Stimulated activated CD8-positive, alpha-beta memory T cell treated with anti-CD3 and anti-CD28 coated beads, Interleukin-15, amount 100 ng/mL, for 24 hours (primary cell): Measurements from ENCODE around the gene DMKN.

Experiments used
- DNase-seq: peaks from one replicate; pipeline ENCODE4 v3.0.0-alpha.2; 2020; ENCODE audit warnings: low read depth

DMKN gene

DNA sequence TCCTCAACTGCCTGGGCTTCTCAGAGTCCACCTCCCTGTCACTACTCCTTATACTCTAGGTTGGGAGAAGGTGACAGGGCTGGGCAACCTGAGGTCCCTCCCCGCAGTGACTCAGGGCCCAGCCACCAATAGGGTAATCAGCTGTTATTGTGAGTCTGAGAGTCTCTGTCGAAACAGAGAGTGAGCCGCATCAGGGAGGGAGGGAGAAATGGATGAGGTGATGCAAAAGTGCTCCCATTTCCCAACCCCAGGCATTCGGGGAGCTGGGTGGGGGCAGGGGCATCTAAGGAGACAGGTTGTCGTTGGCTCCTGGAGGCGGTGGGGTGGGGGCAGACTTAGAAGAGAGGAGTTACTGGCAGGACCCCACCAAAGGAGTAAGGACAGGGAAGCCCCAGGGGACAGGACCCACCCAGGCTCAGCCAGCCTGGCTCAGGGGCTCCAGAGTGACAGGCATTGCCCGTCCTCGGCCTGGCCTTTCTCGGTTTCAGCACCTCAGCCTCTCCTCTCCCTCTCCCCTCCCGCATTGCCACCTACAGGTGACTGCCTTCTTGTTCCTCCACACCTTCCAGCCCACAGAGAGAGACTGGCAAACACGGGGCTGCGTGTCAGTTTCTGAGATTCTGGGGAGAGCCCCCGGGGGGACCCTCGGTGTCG is at the start of gene DMKN:
DMKN (minus strand) TSS at position 22 of the 654 bp plus-strand sequence. CDS start 174 bp downstream, outside the sequence.
- no peak for DNase-seq

DNA sequence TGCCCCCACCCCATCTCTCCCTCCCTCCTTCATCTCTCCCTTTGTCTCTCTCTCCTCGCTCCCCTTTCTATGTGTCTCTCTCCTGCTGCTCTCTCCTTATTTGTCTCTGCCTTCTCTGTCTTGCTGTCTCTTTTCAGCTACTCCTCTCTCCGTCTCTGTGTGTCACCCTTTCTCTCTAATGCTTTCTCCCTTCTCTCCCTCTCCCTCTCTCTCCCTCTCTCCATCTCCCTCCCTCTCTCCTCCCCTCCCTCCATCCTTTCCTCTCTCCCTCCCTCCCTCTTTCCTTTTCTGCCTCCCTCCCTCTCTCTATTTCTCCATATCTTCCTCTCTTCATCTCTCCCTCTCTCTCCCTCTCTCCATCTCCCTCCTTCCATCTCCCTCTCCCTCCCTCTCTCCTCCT is 49.3 kb upstream of the DMKN start:
- no peak for DNase-seq

GRCh38 chr19:35562336-35562735 is 48.9 kb upstream of the DMKN start:
- DNase-seq = no peak

DNA sequence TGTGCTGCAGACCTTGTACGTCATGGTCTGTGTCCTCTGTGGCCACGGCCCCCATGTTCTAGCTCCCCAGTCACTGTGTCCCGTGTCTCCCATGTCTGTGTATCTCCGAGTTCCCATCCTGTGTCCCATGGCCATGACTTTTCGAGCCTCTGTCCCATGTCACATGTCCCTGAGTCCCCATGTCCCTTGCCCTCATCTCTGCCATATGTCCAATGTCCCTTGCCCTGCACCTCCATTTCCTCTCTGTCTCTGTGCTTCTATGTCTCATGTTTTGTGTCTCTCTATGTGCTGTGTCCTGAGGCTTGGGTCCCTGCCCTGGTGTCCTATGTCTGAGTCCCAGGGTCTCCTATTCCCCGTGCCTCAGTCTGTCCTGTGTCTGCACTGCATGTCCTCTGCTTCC is 48.0 kb upstream of the DMKN start:
- no peak for DNase-seq

DNA sequence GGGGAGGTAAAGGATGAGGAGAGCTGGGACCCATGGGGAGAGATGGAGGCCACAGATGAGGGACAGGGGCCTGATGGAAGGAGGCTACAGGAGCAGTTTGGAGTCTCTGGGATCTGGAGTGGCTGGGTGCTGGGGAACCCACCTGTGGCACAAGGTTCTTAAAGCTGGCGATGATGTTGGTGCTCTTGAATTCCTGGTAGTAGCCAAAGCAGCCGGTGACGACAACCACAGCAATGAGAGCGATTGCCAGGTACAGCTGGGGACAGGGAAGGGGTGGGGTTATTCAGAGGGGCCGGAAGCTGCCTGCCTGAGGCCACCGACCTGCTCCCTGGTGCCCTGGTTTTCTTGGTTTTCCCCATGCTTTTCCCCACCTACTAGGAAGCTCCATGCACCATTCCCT is 47.2 kb upstream of the DMKN start:
- DNase-seq = no peak

DNA sequence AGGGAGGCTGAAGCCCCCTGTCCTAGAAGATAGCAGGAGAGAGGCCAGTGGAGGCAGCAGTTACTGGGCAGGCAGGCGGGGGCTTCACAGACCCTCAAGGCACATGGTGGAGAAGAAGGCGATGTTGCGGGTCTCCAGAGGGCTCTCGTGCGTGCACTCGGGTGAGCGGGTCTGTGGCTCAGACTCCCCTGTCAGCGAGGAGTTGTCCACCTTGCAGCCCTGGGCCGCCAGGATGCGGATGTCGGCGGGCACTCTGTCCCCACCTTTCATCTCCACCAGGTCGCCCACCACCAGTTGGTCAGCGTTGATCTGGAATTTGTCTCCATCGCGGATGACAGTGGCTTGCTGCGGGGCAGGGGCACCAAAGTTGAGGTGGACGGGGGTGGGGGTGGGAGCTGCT is 46.8 kb upstream of the DMKN start:
- DNase-seq = no peak

DNA sequence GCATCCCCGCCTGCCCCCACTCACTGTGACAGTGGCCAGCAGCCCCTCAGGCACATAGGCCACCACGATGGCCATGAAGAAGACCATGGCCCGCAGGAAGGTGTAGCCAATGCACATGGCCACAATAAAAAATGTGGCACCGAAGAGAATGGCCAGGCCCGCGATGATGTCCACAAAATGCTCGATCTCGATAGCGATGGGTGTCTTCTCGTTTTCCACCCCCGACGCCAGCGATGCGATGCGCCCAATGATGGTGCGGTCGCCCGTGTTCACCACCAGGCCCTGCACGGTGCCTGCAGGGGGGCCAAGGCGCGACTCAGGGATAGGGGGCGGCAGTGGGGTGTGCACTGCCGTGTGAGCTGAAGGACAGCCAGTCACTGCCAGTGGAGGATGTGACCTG is 46.3 kb upstream of the DMKN start:
- no peak for DNase-seq

GRCh38 chr19:35559281-35559659 is 45.8 kb upstream of the DMKN start:
- DNase-seq = no peak

- DNase-seq = no peak
These were observed 45.2 kb upstream of the DMKN start for GRCh38 chr19:35558400-35559280.

DNA sequence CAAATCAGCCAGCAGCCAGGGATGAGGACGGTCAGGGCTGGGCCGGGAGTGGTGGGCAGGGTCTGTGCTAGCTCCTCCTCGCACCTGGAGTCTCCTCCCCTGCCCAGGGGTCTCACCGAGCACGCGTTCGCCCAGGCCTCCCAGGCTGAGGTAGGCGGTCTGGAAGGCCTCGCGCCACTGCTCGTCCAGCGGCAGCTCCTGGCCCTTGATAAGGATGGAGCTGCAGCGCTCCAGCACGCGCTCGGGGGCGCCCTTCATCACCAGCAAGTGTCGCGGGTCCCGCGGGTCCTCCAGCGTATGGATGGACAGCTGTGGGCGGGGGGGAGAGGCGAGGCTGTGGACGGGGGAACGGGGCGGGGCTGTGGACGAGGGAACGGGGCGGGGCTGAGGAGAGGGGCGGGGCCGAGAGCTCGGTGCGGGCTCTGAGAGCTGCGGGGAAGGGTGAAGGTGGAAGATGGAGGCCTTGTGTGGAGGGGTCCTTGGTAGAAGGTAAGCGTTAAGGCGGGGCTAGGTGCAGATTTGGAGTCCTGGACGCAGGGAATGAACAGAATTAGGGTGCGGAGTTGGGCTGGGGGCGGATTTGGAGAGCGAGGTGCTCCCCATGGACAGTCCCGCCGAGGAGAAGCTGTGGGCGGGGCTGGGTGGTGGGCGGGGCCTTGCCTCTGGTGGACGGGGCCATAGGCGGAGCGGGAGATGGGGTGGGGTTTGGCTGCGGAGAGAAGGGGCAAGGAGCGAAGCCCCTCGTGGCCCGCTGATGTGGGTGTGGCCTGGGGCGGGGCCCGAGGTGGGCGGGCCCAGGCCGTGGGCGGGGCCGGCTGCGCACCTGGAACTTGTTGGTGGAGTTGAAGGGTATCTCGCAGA is 44.3 kb upstream of the DMKN start:
- DNase-seq = peak; percentile 20

DNA sequence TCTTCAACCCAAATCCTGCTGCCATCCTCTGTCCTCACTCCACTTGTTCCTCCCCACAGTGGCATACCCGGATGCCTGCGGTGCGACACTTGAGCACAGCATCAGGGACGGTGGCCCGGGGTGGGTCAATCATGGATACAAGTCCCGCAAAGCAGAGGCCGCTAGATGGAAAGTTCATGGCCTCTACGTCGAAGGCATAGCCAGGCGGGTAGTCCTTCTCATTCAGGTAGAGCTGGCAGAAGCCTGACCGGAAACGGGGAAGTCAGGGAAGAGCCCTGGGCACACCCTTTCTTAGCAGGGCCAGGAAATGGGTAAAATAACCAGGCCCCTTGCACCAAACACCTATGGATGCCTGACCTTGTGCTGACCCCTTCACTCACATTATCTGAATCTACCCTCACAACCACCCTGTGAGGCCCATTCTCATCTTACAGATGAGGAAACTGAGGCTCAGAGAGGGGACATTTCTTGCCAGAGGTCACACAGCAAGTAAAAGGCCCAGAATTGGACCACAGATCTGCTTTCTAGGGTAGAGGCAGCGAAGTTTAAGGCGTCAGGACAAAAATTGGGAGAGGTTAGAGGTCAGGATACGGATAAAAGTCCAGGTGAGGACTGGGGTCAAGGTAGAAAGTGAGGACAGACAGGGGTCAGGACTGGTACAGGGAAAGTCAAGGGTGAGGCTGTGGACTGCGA is 43.5 kb upstream of the DMKN start:
- DNase-seq = no peak

GRCh38 chr19:35556025-35556590 is 42.7 kb upstream of the DMKN start:
- no peak for DNase-seq

DNA sequence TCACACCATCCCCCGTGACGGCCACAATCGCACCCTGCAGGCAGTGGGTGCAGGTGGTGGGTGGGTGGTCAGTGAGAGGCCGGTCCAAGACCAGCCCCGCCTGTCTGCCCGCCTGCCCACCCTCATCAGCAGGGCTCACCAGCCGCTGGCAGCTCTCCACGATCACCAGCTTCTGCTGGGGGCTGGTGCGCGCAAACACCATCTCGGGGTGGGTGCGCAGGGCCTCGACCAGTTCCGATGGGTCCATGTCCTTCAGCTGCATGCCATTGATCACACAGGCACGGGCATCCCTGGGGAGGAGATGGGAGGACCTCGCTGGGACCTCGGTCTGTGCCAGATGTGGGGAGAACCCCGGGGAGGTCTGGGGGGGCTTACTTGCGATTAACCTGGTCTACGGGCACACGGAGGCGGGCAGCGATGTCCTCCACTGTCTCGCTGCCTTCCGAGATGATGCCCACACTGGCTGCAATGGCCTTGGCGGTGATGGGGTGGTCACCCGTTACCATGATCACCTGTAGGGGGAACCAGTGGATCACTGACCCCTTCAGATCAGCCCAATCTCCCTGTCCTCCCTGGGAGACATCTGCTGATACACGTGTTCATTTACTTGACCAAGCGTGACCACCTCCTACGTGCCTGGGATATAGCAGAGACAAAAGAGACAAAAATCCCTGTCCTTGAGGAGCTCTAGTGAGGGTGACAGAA is 42.0 kb upstream of the DMKN start:
- no peak for DNase-seq

GRCh38 chr19:35554076-35554475 is 40.6 kb upstream of the DMKN start:
- no peak for DNase-seq

DNA sequence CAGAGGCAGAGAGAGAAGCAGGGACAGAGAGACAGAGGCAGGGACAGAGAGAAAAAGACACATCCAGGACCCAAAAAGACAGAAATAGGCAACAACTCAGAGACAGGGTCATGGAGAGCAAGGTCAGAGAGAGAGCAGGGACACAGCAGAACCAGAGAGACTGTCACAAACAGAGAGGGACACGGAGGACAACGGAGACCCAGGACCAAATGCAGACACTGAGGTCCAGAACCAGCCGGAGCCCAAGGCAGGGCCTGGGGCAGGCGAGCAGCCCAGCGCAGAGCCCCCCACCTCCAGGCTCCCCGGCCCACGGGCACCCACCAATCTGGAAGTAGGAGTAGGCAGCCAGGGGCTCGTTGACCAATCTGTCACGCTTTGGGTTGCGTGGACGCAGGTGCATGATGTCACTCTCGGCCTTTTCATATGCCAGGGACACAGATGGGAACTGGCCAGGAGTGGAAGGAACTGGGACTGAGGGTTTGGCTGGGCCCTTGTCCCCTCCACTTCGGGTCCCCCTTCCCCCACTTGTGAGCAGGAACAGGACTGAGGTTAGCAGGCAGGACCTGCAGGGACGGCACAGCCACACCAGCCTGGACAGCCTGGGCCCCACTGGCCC is 40.0 kb upstream of the DMKN start:
- DNase-seq = no peak

GRCh38 chr19:35552534-35553384 is 39.3 kb upstream of the DMKN start:
- no peak for DNase-seq

GRCh38 chr19:35551091-35551810 is 37.8 kb upstream of the DMKN start:
- no peak for DNase-seq

- no peak for DNase-seq
These were observed 36.6 kb upstream of the DMKN start for GRCh38 chr19:35549879-35550523.
